Activated T-cell treated with anti-CD3 and anti-CD28 coated beads, Interleukin-2, amount 50 U/mL, for 72 hours (primary cell): ENCODE data around the gene FAM124B. TPM values are rescaled to one million over a fixed set of nuclear protein-coding genes. Genes with fewer than 3 reads are reported as not detected.

Experiments used
- ATAC-seq, 2 donors: fragments of 150-1000 bp; cut with Tn5 transposase; replicated peaks in 1 of 2; 2 replicates each; pipeline ENCODE4 v1.10.0; 2021; ENCODE audit warnings: moderate library complexity in 2 of 2, mild to moderate bottlenecking in 1 of 2
- DNase-seq, 2 donors: peaks; one replicate each; pipeline ENCODE4 v3.0.0; 2021 to 2022; ENCODE audit warnings: mixed read lengths in 1 of 2
- H3K27ac Mint-ChIP-seq: one replicate; pipeline ENCODE4 v1.8.0; 2022; ENCODE audit warnings: mild to moderate bottlenecking, moderate library complexity, mixed read lengths
- H3K27me3 Mint-ChIP-seq: one replicate; pipeline ENCODE4 v1.8.0; 2022; ENCODE audit warnings: low read depth, mixed read lengths
- H3K36me3 Mint-ChIP-seq, 2 donors: one replicate each; pipeline ENCODE4 v1.8.0; 2022; ENCODE audit warnings: mixed read lengths in 2 of 2, mild to moderate bottlenecking in 1 of 2; ENCODE audit not compliant: insufficient read depth in 2 of 2
- H3K4me1 Mint-ChIP-seq: one replicate; pipeline ENCODE4 v1.8.0; 2022; ENCODE audit warnings: low read depth, mixed read lengths
- H3K4me3 Mint-ChIP-seq, 2 donors: one replicate each; pipeline ENCODE4 v1.8.0; 2022; ENCODE audit warnings: mild to moderate bottlenecking in 2 of 2, mixed read lengths in 2 of 2, moderate library complexity in 2 of 2
- H3K9me3 Mint-ChIP-seq, 2 donors: one replicate each; pipeline ENCODE4 v1.8.0; 2022; ENCODE audit warnings: mixed read lengths in 2 of 2
- total RNA-seq, 2 donors: library from RNA; stranded (reverse); gene quantifications; one replicate each; pipeline ENCODE4 v1.2.3, GENCODE V29; 2022

The FAM124B gene
- under 1 TPM; 0.31 to 0.32 TPM for total RNA-seq

- DNase-seq (peak; percentile 31 to 52), ATAC-seq (peak; percentile 85 to 89)
- Mint-ChIP-seq H3K4me3 (peak within 1 kb of the TSS; percentile 74 to 79), H3K27ac (peak within 1 kb of the TSS; percentile 52), H3K36me3 (peaks cover 0 to 4% of the 10 kb centered on the region in 2 donors), H3K27me3 (peaks cover 5% of the 10 kb centered on the region), H3K4me1 (peaks cover 22% of the 10 kb centered on the region), H3K9me3 (peaks cover 3% of the 10 kb centered on the region in 2 donors)
Measured at GRCh38 chr2:224401641-224402342, at the start of gene FAM124B. FAM124B (minus strand) TSS chr2:224402107; CDS start chr2:224401768, 339 bp downstream.

GRCh38 chr2:224449212-224450147, 47.6 kb upstream of the FAM124B start:
- H3K9me3 Mint-ChIP-seq = no peaks in the 10 kb centered on the region
- peaks cover 9% of the 10 kb centered on the region for H3K27me3 Mint-ChIP-seq
- DNase-seq (no peak), ATAC-seq (no peak)
- H3K4me3 Mint-ChIP-seq = no peak overlapping the region
- no peak overlapping the region for H3K27ac Mint-ChIP-seq
- no peaks in the 10 kb centered on the region for H3K4me1 Mint-ChIP-seq
- no peaks in the 10 kb centered on the region for H3K36me3 Mint-ChIP-seq

- Mint-ChIP-seq H3K4me3 (no peak overlapping the region), H3K27ac (no peak overlapping the region), H3K27me3 (peaks cover 22% of the 10 kb centered on the region), H3K36me3 (no peaks in the 10 kb centered on the region), H3K4me1 (peaks cover 7% of the 10 kb centered on the region), H3K9me3 (no peaks in the 10 kb centered on the region)
- no peak for ATAC-seq
- no peak for DNase-seq
Measured at GRCh38 chr2:224448236-224448635, 46.3 kb upstream of the FAM124B start.

- no peak overlapping the region for H3K27ac Mint-ChIP-seq
Measured at GRCh38 chr2:224444783-224445182, 42.9 kb upstream of the FAM124B start.

GRCh38 chr2:224444021-224444420, 42.1 kb upstream of the FAM124B start:
- Mint-ChIP-seq H3K4me1 (peaks cover 16% of the 10 kb centered on the region), H3K4me3 (peak overlapping the region in 1 of 2 donors; percentile 22), H3K27ac (no peak overlapping the region), H3K27me3 (peaks cover 53% of the 10 kb centered on the region), H3K9me3 (no peaks in the 10 kb centered on the region), H3K36me3 (peaks cover 0 to 6% of the 10 kb centered on the region in 2 donors)
- no peak for DNase-seq
- no peak for ATAC-seq

More at GRCh38 chr2:224444783-224445182, 42.9 kb upstream of the FAM124B start:
- no peak for ATAC-seq
- Mint-ChIP-seq H3K4me1 (peaks cover 16% of the 10 kb centered on the region), H3K4me3 (no peak overlapping the region), H3K9me3 (no peaks in the 10 kb centered on the region), H3K36me3 (peaks cover 0 to 6% of the 10 kb centered on the region in 2 donors), H3K27me3 (peaks cover 52% of the 10 kb centered on the region)
- DNase-seq = no peak

GRCh38 chr2:224442071-224442967, 40.4 kb upstream of the FAM124B start:
- no peaks in the 10 kb centered on the region for H3K9me3 Mint-ChIP-seq
- peaks cover 0 to 6% of the 10 kb centered on the region in 2 donors for H3K36me3 Mint-ChIP-seq
- peak overlapping the region; percentile 83 to 89 for H3K4me3 Mint-ChIP-seq
- DNase-seq (peak; percentile 8 to 13), ATAC-seq (peak; percentile 53 to 60)
- peak overlapping the region; percentile 56 for H3K27ac Mint-ChIP-seq
- peaks cover 16% of the 10 kb centered on the region for H3K4me1 Mint-ChIP-seq
- peaks cover 58% of the 10 kb centered on the region for H3K27me3 Mint-ChIP-seq

- Mint-ChIP-seq H3K9me3 (no peaks in the 10 kb centered on the region), H3K36me3 (peaks cover 0 to 6% of the 10 kb centered on the region in 2 donors), H3K4me1 (peaks cover 25% of the 10 kb centered on the region), H3K4me3 (peak overlapping the region; percentile 83 to 89), H3K27ac (no peak overlapping the region), H3K27me3 (peaks cover 58% of the 10 kb centered on the region)
- no peak for DNase-seq
- no peak for ATAC-seq
Measured at GRCh38 chr2:224440988-224441387, 39.1 kb upstream of the FAM124B start.

- Mint-ChIP-seq H3K36me3 (peaks cover 0 to 6% of the 10 kb centered on the region in 2 donors), H3K4me3 (no peak overlapping the region), H3K4me1 (peaks cover 22% of the 10 kb centered on the region), H3K27ac (no peak overlapping the region), H3K9me3 (no peaks in the 10 kb centered on the region), H3K27me3 (peaks cover 49% of the 10 kb centered on the region)
- ATAC-seq (no peak), DNase-seq (no peak)
Measured at GRCh38 chr2:224438726-224439125, 36.8 kb upstream of the FAM124B start.

- ATAC-seq = peak; percentile 89 to 90
Measured at GRCh38 chr2:224436634-224437033, 34.7 kb upstream of the FAM124B start.

GRCh38 chr2:224434618-224435017, 32.7 kb upstream of the FAM124B start:
- H3K4me3 Mint-ChIP-seq = no peak overlapping the region
- H3K9me3 Mint-ChIP-seq = no peaks in the 10 kb centered on the region
- no peaks in the 10 kb centered on the region for H3K36me3 Mint-ChIP-seq
- ATAC-seq = no peak
- H3K27ac Mint-ChIP-seq = no peak overlapping the region
- no peak for DNase-seq
- peaks cover 16% of the 10 kb centered on the region for H3K4me1 Mint-ChIP-seq
- H3K27me3 Mint-ChIP-seq = peaks cover 21% of the 10 kb centered on the region

More at GRCh38 chr2:224436634-224437033, 34.7 kb upstream of the FAM124B start:
- H3K36me3 Mint-ChIP-seq = peaks cover 0 to 4% of the 10 kb centered on the region in 2 donors
- H3K4me3 Mint-ChIP-seq = no peak overlapping the region
- H3K27ac Mint-ChIP-seq = no peak overlapping the region
- H3K9me3 Mint-ChIP-seq = no peaks in the 10 kb centered on the region
- H3K4me1 Mint-ChIP-seq = peaks cover 18% of the 10 kb centered on the region
- H3K27me3 Mint-ChIP-seq = peaks cover 41% of the 10 kb centered on the region
- no peak for DNase-seq

GRCh38 chr2:224433442-224433841, 31.5 kb upstream of the FAM124B start:
- Mint-ChIP-seq H3K9me3 (no peaks in the 10 kb centered on the region), H3K36me3 (no peaks in the 10 kb centered on the region), H3K27ac (no peak overlapping the region), H3K27me3 (peaks cover 18% of the 10 kb centered on the region), H3K4me3 (no peak overlapping the region), H3K4me1 (peaks cover 16% of the 10 kb centered on the region)
- ATAC-seq (no peak), DNase-seq (no peak)

GRCh38 chr2:224432003-224432579, 30.2 kb upstream of the FAM124B start:
- Mint-ChIP-seq H3K9me3 (no peaks in the 10 kb centered on the region), H3K4me1 (peaks cover 16% of the 10 kb centered on the region)
- no peak for DNase-seq

More at GRCh38 chr2:224432003-224432579, 30.2 kb upstream of the FAM124B start:
- no peak for ATAC-seq
- no peak overlapping the region for H3K27ac Mint-ChIP-seq
- H3K36me3 Mint-ChIP-seq = no peaks in the 10 kb centered on the region
- H3K4me3 Mint-ChIP-seq = no peak overlapping the region
- H3K27me3 Mint-ChIP-seq = peaks cover 15% of the 10 kb centered on the region
